ENCODE measurements around the gene PARVG. TPM values are rescaled to one million over a fixed set of nuclear protein-coding genes. Genes with fewer than 3 reads are reported as not detected.

The PARVG gene
- total RNA-seq, 1 experiment from 2014 or later, result 1.3 TPM

DNA sequence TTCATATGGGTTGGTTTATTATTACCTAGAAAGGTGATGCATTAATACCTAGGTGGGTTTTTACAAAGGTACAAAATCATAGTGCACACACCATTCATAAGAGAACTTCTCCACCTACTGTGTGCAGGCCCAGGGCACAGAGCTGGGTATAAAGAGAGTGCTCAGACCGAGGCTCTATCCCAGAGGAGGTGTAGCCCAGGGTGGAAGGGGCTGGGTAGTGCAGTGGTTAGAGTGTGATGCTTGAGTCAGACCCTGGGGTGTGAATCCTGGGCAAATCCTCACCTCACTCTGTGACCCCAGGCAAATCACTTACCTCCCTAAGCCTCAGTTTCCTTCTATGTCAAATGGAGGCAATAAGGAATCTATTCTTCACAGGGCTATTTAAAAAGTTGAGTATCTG is 32.2 kb downstream of the PARVG start:
- Histone ChIP-seq H3K18ac (ENCODE audit: insufficient read length, low read depth, low read length) (no peak overlapping the region), H3K4ac (ENCODE audit: low read depth, low read length) (no peak overlapping the region), H3K23me2 (ENCODE audit: insufficient read length, low read depth, low read length, poor library complexity, severe bottlenecking) (no peaks in the 10 kb centered on the region), H3K9ac (ENCODE audit: extremely low read depth, insufficient read length, low read length) (no peak overlapping the region), H3K23ac (ENCODE audit: insufficient read length, low read depth, low read length) (no peak overlapping the region), H3K79me1 (ENCODE audit: insufficient read depth, low read depth, low read length, poor library complexity, severe bottlenecking) (no peaks in the 10 kb centered on the region), H3K4me2 (ENCODE audit: insufficient read depth, insufficient read length, low read length) (no peak overlapping the region), H3K27ac (ENCODE audit: insufficient read length, low read depth, low read length) (no peak overlapping the region), H3K56ac (ENCODE audit: insufficient read length, low read depth, low read length) (no peak overlapping the region), H2AFZ (ENCODE audit: low read length) (no peak overlapping the region), H3K27me3 (ENCODE audit: insufficient read depth, low read length) (no peaks in the 10 kb centered on the region), H2AK5ac (ENCODE audit: insufficient read length, low read length) (no peak overlapping the region), H3K14ac (ENCODE audit: insufficient read depth, low read length) (no peak overlapping the region), H3K4me1 (ENCODE audit: insufficient read depth, low read length) (no peaks in the 10 kb centered on the region), H3K79me2 (ENCODE audit: insufficient read depth, low read length) (no peaks in the 10 kb centered on the region), H2BK20ac (ENCODE audit: low read depth, low read length, poor library complexity, severe bottlenecking) (no peak overlapping the region), H4K20me1 (ENCODE audit: control insufficient read depth, insufficient read depth, insufficient read length) (no peaks in the 10 kb centered on the region), H3T11ph (ENCODE audit: low read length) (no peak overlapping the region), H4K5ac (ENCODE audit: insufficient read length, low read depth, low read length) (no peak overlapping the region), H4K8ac (replicated peaks; ENCODE audit: insufficient read length, low read depth, low read length) (no peak overlapping the region), H2BK120ac (ENCODE audit: low read depth, low read length, poor library complexity, severe bottlenecking) (no peak overlapping the region), H3K9me3 (ENCODE audit: control insufficient read depth, low read depth, low read length) (no peaks in the 10 kb centered on the region), H4K91ac (ENCODE audit: insufficient read length, low read depth, low read length) (no peak overlapping the region), H2BK12ac (ENCODE audit: insufficient read length, low read depth, low read length) (no peak overlapping the region), H2BK15ac (ENCODE audit: low read depth, low read length) (no peak overlapping the region), H2BK5ac (ENCODE audit: insufficient read length, low read length) (no peak overlapping the region)
- WGBS (ENCODE audit: extremely low coverage, insufficient read length, low lambda C conversion rate), result no CpG with 5 or more reads among the region's 1 CpG
- peaks cover 0 to 14% of the 10 kb centered on the region in 2 experiments; a peak in 3 of 5 replicates for H3K9me3 Mint-ChIP-seq
- peaks cover 11% of the 10 kb centered on the region for H3K27me3 Mint-ChIP-seq (ENCODE audit: low read depth)
- H3K27ac Mint-ChIP-seq, result no peak overlapping the region
- H3K4me3 Mint-ChIP-seq, result no peak overlapping the region
- H3K36me3 Mint-ChIP-seq (ENCODE audit: insufficient read depth in 1 of 3, low read depth in 3 of 3), result peaks cover 0 to 3% (median 0%) of the 10 kb centered on the region in 3 experiments; a peak in 2 of 7 replicates
- DNase-seq, result no peak
- no peak for TF ChIP-seq CTCF (conservative IDR thresholded peaks at IDR 0.05)
- peaks cover 0 to 4% of the 10 kb centered on the region in 2 experiments; a peak in 2 of 4 replicates for H3K4me1 Mint-ChIP-seq

Measured in H9 (cell line).